ENCODE measurements around the gene GPR27.

- TF ChIP-seq EZH2phosphoT487 (IDR thresholded peaks at IDR 0.05; ENCODE audit: borderline replicate concordance) (no peak), CTCF (conservative IDR thresholded peaks at IDR 0.05; ENCODE audit: low read length) (no peak)
Observed at GRCh38 chr3:71713041-71713440, 40.6 kb upstream of the GPR27 start.
